ENCODE data around the gene AATF.

- no peak for TF ChIP-seq CTCF (IDR thresholded peaks at IDR 0.05)
- TF ChIP-seq POLR2A (IDR thresholded peaks at IDR 0.05), result no peak
- no peak for TF ChIP-seq POLR2AphosphoS5 (IDR thresholded peaks at IDR 0.05)
Measured at GRCh38 chr17:36918211-36918691, 30.5 kb upstream of the AATF start.

All from breast epithelium (tissue), 3 donors.